K562 (cell line): Measurements from ENCODE around the gene RPL3. TPM values are rescaled to one million over a fixed set of nuclear protein-coding genes. Genes with fewer than 3 reads are reported as not detected.
A peak's percentile ranks its signal among the peaks of the same experiment; 100 is the strongest.

Experiments
- ARHGAP35 ChIP-seq: fragments of 450-650 bp; IDR thresholded peaks from 2 replicates; pipeline ENCODE4 v1.6.1; 2018; ENCODE audit not compliant: partially characterized antibody
- BRD4 ChIP-seq: fragments of 200-600 bp; sonication (generic); IDR thresholded peaks from 2 replicates; pipeline ENCODE4 v1.6.1; 2017; ENCODE audit warnings: inconsistent platforms
- CBX1 ChIP-seq: sonication (generic); IDR thresholded peaks from 2 replicates; pipeline ENCODE4 v1.6.1; 2016; ENCODE audit warnings: antibody characterized with exemption, low read depth, mild to moderate bottlenecking
- CBX2 ChIP-seq: fragments of 200-600 bp; sonication (generic); IDR thresholded peaks from one replicate; pipeline ENCODE4 v1.6.1; 2012; ENCODE audit warnings: mild to moderate bottlenecking, low read length, inconsistent platforms; ENCODE audit not compliant: insufficient read depth, poor library complexity, severe bottlenecking
- CSDE1 ChIP-seq, 2 experiments: fragments of 450-650 bp; IDR thresholded peaks; 2 replicates each; pipeline ENCODE4 v1.6.1; 2016; ENCODE audit warnings: mild to moderate bottlenecking in 1 of 2
- CTCFL ChIP-seq: IDR thresholded peaks from 2 replicates; pipeline ENCODE4 v1.6.1; 2011; ENCODE audit warnings: borderline replicate concordance, low read depth, mild to moderate bottlenecking, moderate library complexity, low read length; ENCODE audit not compliant: insufficient read depth, poor library complexity, severe bottlenecking
- E2F6 ChIP-seq, 2 experiments: IDR thresholded peaks; 2 replicates each; pipeline ENCODE4 v1.6.1; 2011; ENCODE audit warnings: borderline replicate concordance in 1 of 2, control low read depth in 1 of 2, low read depth in 1 of 2, low read length in 1 of 2, mild to moderate bottlenecking in 1 of 2, mixed read lengths in 1 of 2, moderate library complexity in 1 of 2; ENCODE audit not compliant: insufficient read depth in 1 of 2, insufficient read length in 1 of 2, poor library complexity in 1 of 2, severe bottlenecking in 1 of 2; ENCODE audit errors: extremely low read depth in 1 of 2
- GTF2B ChIP-seq: IDR thresholded peaks from 2 replicates; pipeline ENCODE4 v1.6.1; 2011; ENCODE audit not compliant: insufficient read length; ENCODE audit errors: extremely low read depth
- JUNB ChIP-seq: fragments of 450-650 bp; formaldehyde crosslinking; conservative IDR thresholded peaks from 2 replicates; pipeline ENCODE4 v1.4.0; 2020; ENCODE audit warnings: mild to moderate bottlenecking
- MEF2D ChIP-seq: conservative IDR thresholded peaks from 2 replicates; pipeline ENCODE4 v1.6.1; 2016; ENCODE audit warnings: low read depth, missing genetic modification characterization, missing compliant biosample characterization
- NELFE ChIP-seq: IDR thresholded peaks from 2 replicates; pipeline ENCODE4 v1.6.1; 2011; ENCODE audit warnings: mild to moderate bottlenecking; ENCODE audit not compliant: insufficient read depth, insufficient read length
- PHB2 ChIP-seq: fragments of 450-650 bp; IDR thresholded peaks from 2 replicates; pipeline ENCODE4 v1.6.1; 2017; ENCODE audit warnings: low read depth
- PHF8 ChIP-seq: fragments of 200-600 bp; sonication (generic); IDR thresholded peaks from 2 replicates; pipeline ENCODE4 v1.6.1; 2012; ENCODE audit warnings: mixed run types, mild to moderate bottlenecking, inconsistent platforms, low read length, moderate library complexity, borderline replicate concordance
- RBM39 ChIP-seq: fragments of 200-400 bp; formaldehyde crosslinking; optimal IDR thresholded peaks from 2 replicates; pipeline ENCODE3; 2018; ENCODE audit warnings: low read depth, low read length
- TEAD4 ChIP-seq, 2 experiments: sonication (generic) in 1 of 2; formaldehyde crosslinking in 1 of 2; IDR thresholded peaks; 2 replicates each; pipeline versions ENCODE4 v1.6.1 to v1.8.0; 2012 to 2022; ENCODE audit warnings: borderline replicate concordance in 1 of 2, inconsistent platforms in 1 of 2, low read length in 1 of 2, mild to moderate bottlenecking in 1 of 2, missing genetic modification reagents in 1 of 2
- ZBTB2 ChIP-seq: fragments of 450-650 bp; IDR thresholded peaks from 2 replicates; pipeline ENCODE4 v1.6.1; 2016; ENCODE audit warnings: antibody characterized with exemption
- ZFX ChIP-seq: sonication (generic); formaldehyde crosslinking; IDR thresholded peaks from 2 replicates; pipeline ENCODE4 v1.8.0; 2022; ENCODE audit warnings: mild to moderate bottlenecking, missing genetic modification reagents, moderate library complexity
- ZNF184 ChIP-seq: sonication (generic); formaldehyde crosslinking; IDR thresholded peaks from 2 replicates; pipeline ENCODE4 v1.5.0; 2020; ENCODE audit warnings: missing genetic modification reagents
- ZNF324 ChIP-seq: fragments of 250-450 bp; sonication (Bioruptor Pico); IDR thresholded peaks from 2 replicates; pipeline ENCODE4 v1.4.0; 2020; ENCODE audit warnings: mild to moderate bottlenecking
- ZNF639 ChIP-seq, 2 experiments: fragments of 200-800 bp in 1 of 2; sonication (Bioruptor generic) in 1 of 2; sonication (generic) in 1 of 2; formaldehyde crosslinking in 1 of 2; IDR thresholded peaks in 1 of 2; conservative IDR thresholded peaks in 1 of 2; 2 replicates each; pipeline versions ENCODE4 v1.5.0 to v1.6.1; 2016 to 2020; ENCODE audit warnings: missing compliant biosample characterization in 1 of 2, missing genetic modification characterization in 1 of 2, missing genetic modification reagents in 1 of 2
- ZNF668 ChIP-seq: fragments of 250-450 bp; sonication (Bioruptor Pico); IDR thresholded peaks from 2 replicates; pipeline ENCODE4 v1.8.0; 2022; ENCODE audit warnings: mild to moderate bottlenecking, inconsistent platforms
- polyA plus RNA-seq, 8 experiments: library from polyadenylated mRNA; depleted of rRNA in 4 of 8; stranded (reverse) in 5 of 8; unstranded in 3 of 8; fragments of >200 nt; fragmentation: Nextera tagmentation in 2 of 8; fragmentation: Illumina TruSeq in 1 of 8; extraction: Ambion mirVana in 2 of 8; extraction: Trizol in 1 of 8; gene quantifications; 2 replicates each; pipeline versions ENCODE4 v1.2.1 to v1.2.3, GENCODE V29; 2011 to 2014; ENCODE audit warnings: inconsistent platforms in 1 of 8, missing spikeins in 1 of 8
- total RNA-seq, 7 experiments: library from RNA; depleted of rRNA in 6 of 7; stranded (reverse); fragments of >200 nt in 6 of 7; fragmentation: Illumina TruSeq in 2 of 7; extraction: Trizol in 2 of 7; gene quantifications; 2 replicates each; pipeline versions ENCODE4 v1.2.1 to v1.2.3, GENCODE V29; 2011 to 2021; ENCODE audit warnings: low replicate concordance in 1 of 7

RPL3 gene
- total and polyA plus RNA-seq, 9 of the 15 experiments (the other 6 are each of a cell fraction or from before 2014, with no cell fraction given) = 1,624 to 4,066 (median 2,565) TPM

- no peak for TF ChIP-seq CTCFL
- TF ChIP-seq ZNF668 (CRISPR knock-in tag) = no peak
- TF ChIP-seq CBX1 = no peak
- no peak for TF ChIP-seq JUNB (CRISPR knock-in tag)
- no peak for TF ChIP-seq CSDE1 (IDR thresholded peaks at IDR 0.05)
- peak; percentile 85 for TF ChIP-seq ZFX (CRISPR knock-in tag)
- no peak for TF ChIP-seq ZNF324 (CRISPR knock-in tag)
- no peak for TF ChIP-seq RBM39
- no peak for TF ChIP-seq NELFE
- no peak for TF ChIP-seq PHB2
- TF ChIP-seq MEF2D (tag) = no peak
- no peak for TF ChIP-seq PHF8
- no peak for TF ChIP-seq ZNF184 (CRISPR knock-in tag)
- TF ChIP-seq ZNF639 (CRISPR knock-in tag; conservative IDR thresholded peaks at IDR 0.05 in 1 of 2, IDR thresholded peaks at IDR 0.05 in 1 of 2) = 0 out of 4 replicates have a peak, but pooled peaks of 1 of the 2 experiments have one; percentile 17
- no peak for TF ChIP-seq GTF2B
- TF ChIP-seq E2F6 (IDR thresholded peaks at IDR 0.05; ENCODE audit: borderline replicate concordance in 1 of 2, extremely low read depth in 1 of 2, insufficient read depth in 1 of 2, insufficient read length in 1 of 2, low read depth in 1 of 2, low read length in 1 of 2, poor library complexity in 1 of 2, severe bottlenecking in 1 of 2) = peak; percentile 80 to 90
- no peak for TF ChIP-seq BRD4
- TF ChIP-seq TEAD4 (IDR thresholded peaks at IDR 0.05; ENCODE audit: low read length) = no peak
- no peak for TF ChIP-seq TEAD4 (CRISPR knock-in tag; IDR thresholded peaks at IDR 0.05; ENCODE audit: borderline replicate concordance)
- TF ChIP-seq ZBTB2 = peak; percentile 82
- no peak for TF ChIP-seq CBX2
- no peak for TF ChIP-seq ARHGAP35
These were observed 26.8 kb downstream of the RPL3 start (continued) for GRCh38 chr22:39292561-39293074.
